Uterus (tissue), 2 donors: ENCODE data around the gene GNGT1.

Experiments used
- CTCF ChIP-seq, 4 experiments: fragments of 200-600 bp in 2 of 4; fragments of 450-650 bp in 2 of 4; sonication (generic) in 2 of 4; IDR thresholded peaks; one replicate each; pipeline ENCODE4 v1.5.1; 2016 to 2019; ENCODE audit warnings: antibody characterized with exemption in 4 of 4, mild to moderate bottlenecking in 2 of 4, moderate library complexity in 1 of 4
- POLR2A ChIP-seq, 2 donors: fragments of 450-650 bp; IDR thresholded peaks; one replicate each; pipeline ENCODE4 v1.6.1; 2016; ENCODE audit warnings: antibody characterized with exemption in 2 of 2, mild to moderate bottlenecking in 1 of 2, moderate library complexity in 1 of 2

DNA sequence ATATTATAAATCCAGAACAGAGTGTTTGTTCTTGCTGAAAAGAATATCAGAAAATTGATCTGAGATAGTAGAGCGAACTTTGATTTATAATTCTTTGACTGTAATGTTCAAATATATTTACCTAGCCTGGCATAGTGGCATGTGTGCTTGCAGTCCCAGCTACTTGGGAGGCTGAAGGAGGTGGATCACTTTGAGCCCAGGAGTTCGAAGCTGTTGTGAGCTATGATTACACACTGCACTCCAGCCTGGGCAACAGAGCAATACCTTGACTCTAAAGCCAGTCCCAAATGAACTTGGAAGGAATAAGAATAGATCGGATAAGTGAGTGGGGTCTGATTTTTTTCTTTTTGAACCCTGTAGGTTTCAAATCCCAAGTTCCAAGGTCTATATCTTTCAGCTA is 38.7 kb downstream of the GNGT1 start:
- no peak for TF ChIP-seq CTCF (IDR thresholded peaks at IDR 0.05)
- no peak for TF ChIP-seq POLR2A (IDR thresholded peaks at IDR 0.05)
